ENCODE data around the gene TSPAN18.

Gene TSPAN18

GRCh38 chr11:44957040-44957515 lies 230.3 kb downstream of the TSPAN18 start:
- no peak for DNase-seq (ENCODE audit: low spot score)

DNA sequence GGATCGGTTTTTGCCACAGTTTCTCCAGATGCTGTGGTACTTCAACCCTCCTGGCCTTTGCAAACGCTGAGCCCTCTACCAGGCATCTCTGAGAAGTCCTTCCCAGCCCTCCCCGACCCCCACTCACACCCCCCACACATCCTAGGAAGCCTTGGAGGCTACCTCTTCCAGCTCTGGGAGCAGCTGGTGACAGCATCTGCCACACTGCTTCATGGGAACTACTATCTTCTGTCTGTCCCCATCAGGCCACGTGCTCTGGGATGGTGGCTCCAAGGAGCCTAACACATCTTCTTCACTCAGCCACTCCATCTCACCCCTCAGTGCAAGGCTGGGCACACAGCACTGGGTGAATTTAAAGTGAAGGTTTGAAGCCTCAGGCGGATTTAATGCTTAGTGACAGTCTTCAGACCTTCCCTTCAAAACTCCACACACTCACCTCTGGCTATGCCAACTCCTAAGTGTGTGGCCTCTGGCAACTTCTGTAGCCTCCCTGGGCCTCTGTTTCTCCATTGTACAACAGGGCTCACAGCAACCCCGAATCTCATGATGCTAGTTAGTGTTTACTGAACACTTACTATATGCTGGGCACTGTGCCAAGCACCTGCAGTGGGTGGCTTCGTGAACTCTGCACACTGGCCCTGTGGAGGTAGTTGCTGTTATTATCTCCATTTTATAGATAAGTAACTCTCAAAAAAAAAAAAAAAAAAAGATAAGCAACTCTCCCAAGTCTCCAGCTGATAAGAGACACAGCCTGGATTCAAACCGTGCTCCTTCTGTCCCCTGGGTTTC lies 231.2 kb downstream of the TSPAN18 start:
- DNase-seq (ENCODE audit: low spot score): no peak

DNA sequence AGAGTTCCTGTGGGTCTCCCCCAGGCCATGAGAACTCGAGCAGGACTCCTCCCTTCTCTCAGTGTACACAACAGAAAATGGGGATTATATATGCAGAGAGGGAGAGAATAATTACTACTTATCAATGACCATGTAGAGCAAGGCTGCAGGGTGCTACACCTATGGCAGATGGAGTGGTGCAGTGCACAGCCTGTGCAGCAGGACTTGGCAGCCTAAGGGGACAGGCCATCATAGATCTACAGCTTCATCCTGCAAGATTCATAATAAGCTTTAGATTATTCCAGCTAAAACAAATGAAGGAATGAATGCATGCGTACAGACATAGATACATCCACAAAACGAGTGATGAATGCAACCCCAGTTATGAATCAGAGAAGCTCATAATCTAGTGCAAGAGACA lies 232.3 kb downstream of the TSPAN18 start:
- no peak for DNase-seq (ENCODE audit: low spot score)

GRCh38 chr11:44960200-44960845 lies 233.6 kb downstream of the TSPAN18 start:
- DNase-seq (ENCODE audit: low spot score): no peak

- DNase-seq (ENCODE audit: low spot score): no peak
Observed at GRCh38 chr11:44962464-44962863, 235.7 kb downstream of the TSPAN18 start.

DNA sequence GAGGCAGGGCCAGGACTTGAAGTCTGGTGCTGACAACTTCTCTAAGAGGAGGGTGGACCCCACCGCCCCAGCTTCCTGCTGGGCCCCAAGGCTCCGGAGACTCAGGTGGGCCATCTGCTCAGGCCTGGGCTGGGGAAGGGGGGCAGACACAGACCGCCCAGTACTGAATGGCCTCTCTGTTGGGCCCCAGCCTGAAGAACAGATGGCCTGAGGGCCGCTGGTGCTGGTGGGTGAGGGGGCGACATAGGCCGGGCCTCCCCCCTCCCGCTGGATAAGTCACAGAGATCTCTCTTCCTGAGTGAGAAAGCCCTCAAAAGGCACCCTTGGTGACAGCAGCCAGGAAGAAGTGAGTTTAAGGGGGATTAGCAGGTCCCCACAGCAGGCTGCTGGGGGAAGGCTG lies 236.4 kb downstream of the TSPAN18 start:
- no peak for DNase-seq (ENCODE audit: low spot score)

DNA sequence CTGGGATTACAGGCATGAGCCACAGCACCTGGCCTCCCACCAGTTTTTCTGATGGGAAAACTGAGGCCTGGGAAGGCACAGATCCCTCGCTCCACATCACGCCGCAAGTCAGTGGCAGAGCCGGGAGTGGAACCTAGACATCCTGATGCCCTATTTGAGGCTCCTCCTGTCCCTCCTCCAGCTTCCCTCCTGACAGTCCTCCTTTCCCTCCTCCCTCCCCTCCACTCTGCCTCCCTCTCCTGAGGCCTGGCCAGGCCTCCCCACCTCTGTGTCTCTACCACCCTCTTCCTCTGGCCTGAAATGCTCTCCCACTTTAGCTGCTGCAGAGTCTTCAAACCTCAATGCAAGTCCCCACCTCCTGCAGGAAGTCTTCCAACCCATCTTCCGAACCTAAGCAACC lies 237.2 kb downstream of the TSPAN18 start:
- no peak for DNase-seq (ENCODE audit: low spot score)

GRCh38 chr11:44964526-44965209 lies 237.9 kb downstream of the TSPAN18 start:
- DNase-seq (ENCODE audit: low spot score): no peak

- DNase-seq (ENCODE audit: low spot score): no peak
Observed at GRCh38 chr11:44966694-44967093, 239.9 kb downstream of the TSPAN18 start.

- DNase-seq (ENCODE audit: low spot score): no peak
Observed at GRCh38 chr11:44967930-44968496, 241.3 kb downstream of the TSPAN18 start.

GRCh38 chr11:44968510-44968909 lies 241.7 kb downstream of the TSPAN18 start:
- no peak for DNase-seq (ENCODE audit: low spot score)

DNA sequence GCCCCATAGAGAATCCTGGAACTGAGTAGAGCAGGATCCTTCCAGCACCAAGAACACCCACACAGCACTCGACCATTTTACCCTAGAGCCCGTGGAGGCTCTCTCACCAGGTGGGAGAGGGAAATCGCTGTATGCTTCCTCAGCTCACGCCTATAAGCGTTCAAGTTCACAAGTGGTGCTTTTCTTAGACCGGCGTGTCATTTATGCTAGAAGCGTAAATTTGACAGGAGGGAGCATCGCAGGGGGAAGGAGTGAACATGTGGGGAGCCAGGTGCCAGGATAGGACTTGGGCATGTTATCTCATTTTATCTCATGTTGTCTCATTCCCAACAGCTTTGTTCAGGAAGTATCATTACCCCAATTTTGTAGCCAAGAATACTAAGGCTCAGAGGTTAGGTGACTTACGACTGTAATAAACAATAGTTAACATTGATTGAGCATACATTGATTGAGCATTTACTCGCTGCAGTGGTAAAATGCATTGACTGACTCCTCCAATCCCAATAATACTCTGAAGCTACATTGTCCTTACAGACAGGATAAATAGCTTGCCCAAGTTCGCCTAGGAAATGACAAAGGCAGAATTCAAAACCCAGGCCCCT lies 243.0 kb downstream of the TSPAN18 start:
- DNase-seq (ENCODE audit: low spot score): no peak

DNA sequence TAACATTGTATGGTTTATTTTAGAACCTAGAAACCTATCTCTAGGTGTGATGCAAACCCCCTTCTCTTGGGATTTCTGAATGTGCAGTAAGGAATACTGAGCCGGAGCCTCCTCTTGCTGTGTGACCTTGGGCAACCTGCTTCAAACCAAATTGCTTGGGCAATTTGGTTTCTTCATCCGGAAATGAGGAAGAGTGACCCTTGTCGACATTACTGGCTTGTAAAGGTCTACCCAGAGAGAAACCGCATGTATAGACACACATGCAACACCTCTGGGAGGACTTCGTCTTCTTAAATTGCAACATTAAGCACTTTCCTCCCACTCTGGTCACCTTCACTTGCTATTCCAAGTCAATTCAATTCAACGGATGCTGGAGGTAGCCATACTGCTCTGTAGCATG lies 243.5 kb downstream of the TSPAN18 start:
- DNase-seq (ENCODE audit: low spot score): no peak

DNA sequence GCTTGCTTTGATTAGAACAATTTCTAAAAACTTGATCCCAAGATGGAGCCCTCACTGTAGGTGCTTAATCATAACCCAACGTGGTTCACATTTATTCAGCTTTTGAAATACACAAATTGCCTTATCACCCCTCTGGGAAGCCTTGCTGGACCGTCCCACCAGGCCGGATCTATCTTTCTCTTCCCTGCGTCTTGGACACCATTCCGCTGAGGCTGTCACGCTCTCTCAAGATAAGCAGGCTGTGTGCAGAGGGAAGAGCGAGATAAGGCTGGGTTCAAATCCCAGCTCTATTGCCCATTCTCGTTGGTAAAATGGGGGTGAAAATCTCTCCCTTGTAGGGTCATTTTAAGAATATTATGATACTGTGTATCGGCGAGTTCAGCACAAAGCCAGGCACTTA lies 244.4 kb downstream of the TSPAN18 start:
- no peak for DNase-seq (ENCODE audit: low spot score)

- no peak for DNase-seq (ENCODE audit: low spot score)
Observed at GRCh38 chr11:44972746-44973435, 246.1 kb downstream of the TSPAN18 start.

DNA sequence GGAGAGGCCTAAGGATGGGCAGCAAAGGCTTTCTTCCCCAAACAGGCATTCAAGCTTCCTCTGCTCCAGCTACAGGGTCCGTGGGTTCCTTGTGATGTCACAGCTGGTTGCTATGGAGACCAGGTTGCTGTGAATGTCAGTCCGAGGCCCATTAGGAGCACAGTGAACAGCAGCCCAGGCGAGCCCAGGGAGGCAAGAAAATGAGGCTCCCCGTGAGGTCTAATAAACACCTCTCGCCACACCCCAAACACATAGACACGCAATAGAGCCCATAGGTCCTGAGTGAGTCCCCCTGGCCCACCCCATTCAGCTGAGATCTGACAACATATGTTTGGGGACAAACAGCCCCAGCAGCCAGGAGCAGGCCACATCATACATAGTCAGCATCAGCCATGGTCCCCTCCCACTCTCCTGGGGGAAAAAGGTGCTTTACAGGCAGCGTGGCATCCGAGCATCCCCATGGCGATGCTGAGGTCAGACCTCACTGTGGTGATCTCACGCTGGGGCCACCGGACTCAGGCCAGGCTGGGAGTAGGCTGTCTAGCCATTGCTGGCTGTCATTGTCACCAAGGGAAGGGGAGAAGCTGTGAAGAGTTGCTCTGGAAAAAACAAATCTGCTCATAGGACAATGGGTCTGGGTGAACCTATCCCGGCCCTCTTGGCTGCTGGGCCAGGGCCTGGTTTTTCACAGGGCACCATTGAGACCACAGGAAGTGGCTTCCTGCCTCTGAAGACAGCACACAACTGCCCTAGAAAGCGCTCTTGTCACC lies 247.1 kb downstream of the TSPAN18 start:
- DNase-seq (ENCODE audit: low spot score): no peak

DNA sequence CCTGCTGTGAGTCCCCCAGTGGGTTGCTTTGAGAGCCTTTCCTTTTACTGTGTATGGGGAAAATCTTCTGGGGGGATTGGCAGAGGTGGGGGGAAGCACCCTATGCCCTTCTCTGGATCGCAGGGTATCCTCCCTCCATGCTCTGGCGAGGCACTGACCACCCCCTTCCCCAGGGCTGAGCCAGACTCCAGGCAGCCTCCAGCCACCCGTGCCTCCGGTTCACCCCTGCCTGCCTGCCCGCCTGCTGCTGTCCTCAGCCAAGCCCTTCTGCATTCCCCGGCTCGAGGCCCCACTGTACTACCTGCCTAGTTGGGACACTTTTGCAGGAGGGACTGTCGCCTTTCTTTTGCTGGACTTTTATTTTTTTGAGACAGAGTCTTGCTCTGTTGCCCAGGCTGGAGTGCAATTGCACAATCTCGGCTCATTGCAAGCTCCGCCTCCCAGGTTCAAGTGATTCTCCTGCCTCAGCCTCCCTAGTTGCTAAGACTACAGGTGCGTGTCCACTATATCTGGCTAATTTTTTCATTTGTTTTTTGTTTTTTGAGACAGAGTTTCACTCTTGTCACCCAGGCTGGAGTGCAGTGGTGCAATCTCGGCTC lies 247.7 kb downstream of the TSPAN18 start:
- no peak for DNase-seq (ENCODE audit: low spot score)

DNA sequence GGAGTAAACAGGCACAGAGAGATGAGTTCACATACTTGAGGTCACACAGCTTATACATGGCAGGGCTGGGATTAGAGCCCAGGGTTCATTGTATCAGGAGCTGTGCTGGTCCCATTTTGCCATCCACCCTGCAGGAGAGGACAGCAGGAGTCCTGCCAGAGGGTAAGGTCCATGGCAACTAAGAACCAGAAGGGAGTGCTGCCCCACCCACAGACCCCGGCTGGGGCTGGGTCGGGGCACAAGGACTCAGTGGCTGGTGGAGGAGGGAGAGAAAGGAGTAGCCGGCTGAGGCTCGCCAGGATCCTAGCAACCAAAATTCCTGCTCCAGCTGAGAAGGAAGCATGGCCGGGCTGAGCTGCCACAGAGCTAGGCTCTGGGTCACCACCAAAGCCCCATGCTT lies 249.8 kb downstream of the TSPAN18 start:
- DNase-seq (ENCODE audit: low spot score): no peak

DNA sequence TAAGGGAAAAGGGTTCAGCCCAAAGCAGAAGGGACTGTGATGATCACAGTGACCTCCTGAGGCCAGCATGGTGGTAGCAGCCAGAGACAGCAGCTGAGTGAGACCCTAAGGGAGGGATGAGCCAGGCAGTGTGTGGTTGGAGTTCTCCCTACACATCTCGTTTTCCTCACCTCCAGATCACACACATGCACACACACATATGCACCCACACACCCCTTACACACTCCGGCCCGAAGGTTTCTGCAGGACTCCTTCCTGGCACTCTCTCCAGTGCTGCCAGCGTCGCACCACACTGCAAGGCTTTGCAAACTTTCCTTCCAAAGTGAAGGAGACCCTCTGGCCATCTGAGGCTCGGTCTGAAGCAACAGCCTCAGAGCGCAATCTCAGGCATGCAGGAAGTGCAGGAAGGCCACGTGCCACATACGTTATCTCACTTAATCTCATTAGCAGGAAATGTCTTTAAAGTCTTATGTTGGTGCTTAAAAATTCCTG lies 250.8 kb downstream of the TSPAN18 start:
- no peak for DNase-seq (ENCODE audit: low spot score)

Data from SK-N-DZ (cell line).